Mesendoderm (in vitro differentiated cells): ENCODE data around the gene CDC42EP2.

ENCODE experiments used
- DNase-seq: peaks from one replicate; pipeline ENCODE4 v3.0.0; 2013
- H2AK5ac ChIP-seq: 2 replicates; pipeline ENCODE4 v1.6.1; 2013; ENCODE audit warnings: low read length, inconsistent platforms
- H2BK120ac ChIP-seq: 2 replicates; pipeline ENCODE4 v1.6.1; 2013; ENCODE audit warnings: low read depth, mild to moderate bottlenecking, low read length, moderate library complexity, mixed read lengths
- H2BK15ac ChIP-seq: replicated peaks from 2 replicates; pipeline ENCODE4 v1.6.1; 2013; ENCODE audit warnings: low read depth, mild to moderate bottlenecking, moderate library complexity
- H2BK5ac ChIP-seq: 2 replicates; pipeline ENCODE4 v1.6.1; 2013; ENCODE audit warnings: low read length, inconsistent platforms
- H3K18ac ChIP-seq: 2 replicates; pipeline ENCODE4 v1.6.1; 2013; ENCODE audit warnings: mild to moderate bottlenecking, low read length, mixed read lengths
- H3K23ac ChIP-seq: one replicate; pipeline ENCODE4 v1.6.1; 2013; ENCODE audit warnings: low read length
- H3K27ac ChIP-seq: 2 replicates; pipeline ENCODE4 v1.5.1; 2013; ENCODE audit warnings: low read depth, mild to moderate bottlenecking, inconsistent platforms, low read length, moderate library complexity
- H3K27me3 ChIP-seq: 2 replicates; pipeline ENCODE4 v1.6.1; 2013; ENCODE audit warnings: low read length, control low read depth, mild to moderate bottlenecking, inconsistent platforms; ENCODE audit not compliant: insufficient read depth, poor library complexity
- H3K36me3 ChIP-seq: 2 replicates; pipeline ENCODE4 v1.6.1; 2013; ENCODE audit warnings: low read length, inconsistent platforms; ENCODE audit not compliant: control insufficient read depth, insufficient read depth
- H3K4ac ChIP-seq: one replicate; pipeline ENCODE4 v1.6.1; 2013; ENCODE audit warnings: low read depth, mild to moderate bottlenecking, low read length, moderate library complexity
- H3K4me1 ChIP-seq: 2 replicates; pipeline ENCODE4 v1.6.1; 2013; ENCODE audit warnings: low read depth, low read length, inconsistent platforms; ENCODE audit not compliant: control insufficient read depth
- H3K4me2 ChIP-seq: 2 replicates; pipeline ENCODE4 v1.6.1; 2013; ENCODE audit warnings: low read length
- H3K4me3 ChIP-seq: 2 replicates; pipeline ENCODE4 v1.5.1; 2013; ENCODE audit warnings: mild to moderate bottlenecking, low read length
- H3K56ac ChIP-seq: one replicate; pipeline ENCODE4 v1.6.1; 2013; ENCODE audit warnings: low read length
- H3K79me1 ChIP-seq: 2 replicates; pipeline ENCODE4 v1.6.1; 2013; ENCODE audit warnings: low read length, inconsistent platforms
- H3K79me2 ChIP-seq: 2 replicates; pipeline ENCODE4 v1.6.1; 2013; ENCODE audit warnings: mild to moderate bottlenecking, low read length; ENCODE audit not compliant: control insufficient read depth, insufficient read depth
- H3K9ac ChIP-seq: 2 replicates; pipeline ENCODE4 v1.6.1; 2013; ENCODE audit warnings: low read length, inconsistent platforms
- H4K5ac ChIP-seq: one replicate; pipeline ENCODE4 v1.6.1; 2013; ENCODE audit warnings: low read length
- H4K8ac ChIP-seq: one replicate; pipeline ENCODE4 v1.6.1; 2013; ENCODE audit warnings: low read depth, mild to moderate bottlenecking, control low read depth, low read length, moderate library complexity
- WGBS: extraction: QIAGEN DNeasy Blood & Tissue Kit; methylation state at CpG from one replicate; pipeline ENCODE4 v1.1.7; 2013; ENCODE audit warnings: low lambda C conversion rate, missing lambda C conversion rate; ENCODE audit not compliant: insufficient coverage; ENCODE audit errors: extremely low coverage; 5-methylcytosine and 5-hydroxymethylcytosine counted together

CDC42EP2 gene

GRCh38 chr11:65310736-65311135, 3.9 kb upstream of the CDC42EP2 start:
- no peak overlapping the region for H2BK120ac ChIP-seq
- no CpG with 5 or more reads among the region's 6 CpGs for WGBS
- no peak overlapping the region for H3K4me3 ChIP-seq

GRCh38 chr11:65311170-65311678, 3.4 kb upstream of the CDC42EP2 start:
- Histone ChIP-seq H3K79me1 (peaks cover 3% of the 10 kb centered on the region), H3K56ac (no peak overlapping the region), H3K9ac (no peak overlapping the region), H3K27me3 (no peaks in the 10 kb centered on the region), H3K27ac (no peak overlapping the region), H3K4ac (no peak overlapping the region), H3K18ac (no peak overlapping the region), H3K79me2 (no peaks in the 10 kb centered on the region), H2BK5ac (no peak overlapping the region), H3K36me3 (no peaks in the 10 kb centered on the region), H3K4me3 (no peak overlapping the region), H2BK120ac (no peak overlapping the region), H4K8ac (no peak overlapping the region), H4K5ac (no peak overlapping the region), H3K23ac (no peak overlapping the region), H3K4me1 (peaks cover 4% of the 10 kb centered on the region), H3K4me2 (no peak overlapping the region), H2AK5ac (no peak overlapping the region), H2BK15ac (no peak overlapping the region)
- DNase-seq, result peak; percentile 31
- WGBS, result no CpG with 5 or more reads among the region's 5 CpGs

More at GRCh38 chr11:65310736-65311135, 3.9 kb upstream of the CDC42EP2 start:
- Histone ChIP-seq H3K9ac (no peak overlapping the region), H3K18ac (no peak overlapping the region), H2AK5ac (no peak overlapping the region), H3K36me3 (no peaks in the 10 kb centered on the region), H3K56ac (no peak overlapping the region), H4K8ac (no peak overlapping the region), H3K23ac (no peak overlapping the region), H3K4me1 (peaks cover under 1% of the 10 kb centered on the region), H2BK15ac (no peak overlapping the region), H3K79me1 (no peaks in the 10 kb centered on the region), H3K4me2 (no peak overlapping the region), H2BK5ac (no peak overlapping the region), H3K27me3 (no peaks in the 10 kb centered on the region), H3K27ac (no peak overlapping the region), H3K4ac (no peak overlapping the region), H4K5ac (no peak overlapping the region), H3K79me2 (no peaks in the 10 kb centered on the region)
- DNase-seq, result no peak

- WGBS, result no CpG with 5 or more reads among the region's 59 CpGs
- H4K8ac ChIP-seq, result no peak overlapping the region
- no peaks in the 10 kb centered on the region for H3K27me3 ChIP-seq
- peak overlapping the region; percentile 29 for H2BK120ac ChIP-seq
- H3K4ac ChIP-seq, result peak overlapping the region; percentile 61
- H3K56ac ChIP-seq, result peak overlapping the region; percentile 88
- peak overlapping the region; percentile 68 for H3K4me2 ChIP-seq
- no peak overlapping the region for H2AK5ac ChIP-seq
- H3K23ac ChIP-seq, result no peak overlapping the region
- H3K79me2 ChIP-seq, result peaks cover 3% of the 10 kb centered on the region
- peak; percentile 89 for DNase-seq
- peaks cover 9% of the 10 kb centered on the region for H3K79me1 ChIP-seq
- H3K4me3 ChIP-seq, result peak overlapping the region; percentile 45
- no peak overlapping the region for H4K5ac ChIP-seq
- H3K4me1 ChIP-seq, result peaks cover 8% of the 10 kb centered on the region
- no peak overlapping the region for H2BK5ac ChIP-seq
- H3K36me3 ChIP-seq, result no peaks in the 10 kb centered on the region
- H2BK15ac ChIP-seq, result no peak overlapping the region
- peak overlapping the region; percentile 93 for H3K18ac ChIP-seq
- peak overlapping the region; percentile 84 for H3K9ac ChIP-seq
- H3K27ac ChIP-seq, result peak overlapping the region; percentile 55
These were observed 669 bp downstream of the CDC42EP2 start for GRCh38 chr11:65315204-65315865.

- peak overlapping the region; percentile 53 for H3K9ac ChIP-seq
- H3K27ac ChIP-seq, result no peak overlapping the region
These were observed 1.2 kb downstream of the CDC42EP2 start for GRCh38 chr11:65315866-65316226.

DNA sequence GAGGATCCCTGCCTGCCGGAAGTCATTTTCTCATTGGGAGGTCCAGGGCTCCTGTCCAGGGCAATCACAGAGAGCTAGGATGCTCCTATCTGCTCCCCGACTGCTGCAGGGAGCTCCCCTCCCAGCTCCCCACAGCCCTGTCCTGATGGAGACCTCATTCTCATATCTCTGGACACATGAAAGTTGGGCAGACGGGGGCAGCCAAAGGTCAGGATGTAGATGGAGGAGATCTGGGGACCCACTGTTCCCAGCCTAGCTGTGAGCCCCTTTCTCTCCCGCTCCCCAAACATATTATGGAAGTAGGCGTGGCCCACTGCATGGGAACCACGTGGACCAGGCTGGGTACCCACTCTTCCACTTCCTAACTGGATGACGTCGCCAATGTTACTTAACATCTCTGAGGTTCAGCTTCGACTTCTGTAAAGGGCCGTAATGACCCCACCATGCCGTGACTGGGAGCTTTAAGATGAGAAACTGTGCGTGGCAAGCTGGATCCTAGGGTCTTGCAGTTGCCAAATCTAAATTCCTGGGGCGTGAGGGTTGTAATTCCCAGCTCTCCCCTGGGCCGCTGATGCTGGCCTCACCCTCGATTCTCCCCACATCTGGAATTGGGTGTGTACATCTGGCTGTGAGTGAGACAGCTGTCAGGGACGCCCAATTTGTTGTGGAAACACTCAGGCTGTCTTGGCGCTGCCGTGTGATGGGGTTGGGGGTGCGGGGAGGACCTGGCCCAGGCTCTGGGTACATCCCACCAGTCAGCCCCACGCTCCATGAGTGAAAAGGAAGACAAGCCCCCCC, 1.8 kb downstream of the CDC42EP2 start:
- Histone ChIP-seq H3K79me1 (peaks cover 9% of the 10 kb centered on the region), H2BK15ac (no peak overlapping the region), H3K4ac (no peak overlapping the region), H3K9ac (peak overlapping the region; percentile 53), H3K27me3 (no peaks in the 10 kb centered on the region), H3K27ac (no peak overlapping the region), H3K4me3 (no peak overlapping the region), H3K56ac (peak overlapping the region; percentile 72), H3K4me2 (peak overlapping the region; percentile 68), H4K5ac (no peak overlapping the region), H2BK5ac (no peak overlapping the region), H2BK120ac (no peak overlapping the region), H3K4me1 (peaks cover 8% of the 10 kb centered on the region), H3K18ac (peak overlapping the region; percentile 18), H2AK5ac (no peak overlapping the region), H3K36me3 (peaks cover 2% of the 10 kb centered on the region), H3K23ac (no peak overlapping the region), H4K8ac (no peak overlapping the region), H3K79me2 (peaks cover 3% of the 10 kb centered on the region)
- DNase-seq, result peak; percentile 37
- WGBS, result no CpG with 5 or more reads among the region's 20 CpGs

More at GRCh38 chr11:65315866-65316226, 1.2 kb downstream of the CDC42EP2 start:
- Histone ChIP-seq H3K36me3 (peaks cover 2% of the 10 kb centered on the region), H3K79me2 (peaks cover 3% of the 10 kb centered on the region), H3K4me2 (peak overlapping the region; percentile 68), H3K4me1 (peaks cover 8% of the 10 kb centered on the region), H4K8ac (no peak overlapping the region), H3K4ac (no peak overlapping the region), H4K5ac (no peak overlapping the region), H3K79me1 (peaks cover 9% of the 10 kb centered on the region), H3K56ac (peak overlapping the region; percentile 65), H3K27me3 (no peaks in the 10 kb centered on the region), H3K23ac (no peak overlapping the region), H2AK5ac (peak overlapping the region; percentile 65), H3K4me3 (peak overlapping the region; percentile 29), H3K18ac (peak overlapping the region; percentile 20), H2BK5ac (no peak overlapping the region), H2BK120ac (no peak overlapping the region), H2BK15ac (no peak overlapping the region)
- WGBS, result no CpG with 5 or more reads among the region's 8 CpGs
- DNase-seq, result no peak
